GM04504 (cell line): ENCODE results near the gene PLA2R1.
"Not testable (repeated sequence)": the region's sequence is repeated elsewhere in the genome, so short reads cannot be mapped to it uniquely, and the experiment has no call there.

Source experiments
- DNase-seq: peaks from one replicate; pipeline ENCODE4 v3.0.0-alpha.2; 2012; ENCODE audit warnings: low read depth

The PLA2R1 gene

DNA sequence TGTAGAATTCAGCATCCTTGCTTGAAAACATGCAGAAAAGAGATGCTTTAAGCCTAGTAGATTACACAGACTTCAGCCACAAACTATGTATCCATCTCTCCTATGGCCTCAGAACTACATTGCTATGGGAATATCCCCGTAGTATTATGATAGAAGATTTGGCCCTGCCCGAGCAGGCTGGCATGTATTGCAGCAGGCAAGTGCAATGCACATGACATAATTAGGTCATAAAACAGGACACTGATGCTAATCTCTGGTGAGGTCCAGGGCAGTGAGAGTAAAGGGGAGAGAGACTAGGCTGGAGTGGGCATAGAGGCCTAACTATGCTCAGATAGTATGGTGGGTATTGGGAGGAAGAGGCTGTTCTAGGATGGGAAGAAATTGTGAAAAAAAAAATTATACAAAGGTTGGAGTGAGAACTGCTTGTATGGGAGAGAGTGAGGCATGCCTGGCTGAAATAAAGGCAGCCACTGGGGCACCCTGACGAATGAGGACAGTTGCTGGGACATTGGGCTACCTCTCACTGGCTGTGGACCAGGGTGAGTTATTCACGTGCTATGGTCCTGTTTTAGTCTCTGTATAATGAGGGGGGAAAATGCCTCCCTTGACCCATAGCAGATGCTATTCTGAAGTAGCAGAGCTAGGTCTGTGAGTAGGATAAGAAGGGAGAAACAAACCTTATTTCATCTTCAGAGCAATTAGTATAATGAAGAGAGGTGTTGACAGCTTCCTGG, 1.6 kb upstream of the PLA2R1 start:
- DNase-seq, result no peak

DNA sequence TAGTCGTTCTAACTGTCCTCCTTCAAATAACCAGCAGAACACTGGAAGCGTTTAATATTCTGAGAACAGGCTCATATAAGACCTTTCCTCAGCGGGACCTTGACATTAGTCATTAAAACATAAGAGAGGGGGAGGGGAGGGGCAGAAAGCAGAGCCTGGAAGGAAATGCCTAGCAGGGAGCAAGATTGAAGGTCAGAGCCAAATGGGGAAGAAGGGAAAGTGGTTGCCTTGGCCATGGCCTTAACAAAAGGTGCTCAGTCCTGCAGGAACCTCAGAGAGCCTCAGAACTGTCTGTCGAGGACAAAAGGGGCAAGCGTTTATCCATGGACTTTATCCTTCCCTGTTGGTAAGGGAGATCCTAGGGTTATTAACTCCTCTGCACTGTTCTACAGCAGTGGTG, 856 bp upstream of the PLA2R1 start:
- no peak for DNase-seq

DNA sequence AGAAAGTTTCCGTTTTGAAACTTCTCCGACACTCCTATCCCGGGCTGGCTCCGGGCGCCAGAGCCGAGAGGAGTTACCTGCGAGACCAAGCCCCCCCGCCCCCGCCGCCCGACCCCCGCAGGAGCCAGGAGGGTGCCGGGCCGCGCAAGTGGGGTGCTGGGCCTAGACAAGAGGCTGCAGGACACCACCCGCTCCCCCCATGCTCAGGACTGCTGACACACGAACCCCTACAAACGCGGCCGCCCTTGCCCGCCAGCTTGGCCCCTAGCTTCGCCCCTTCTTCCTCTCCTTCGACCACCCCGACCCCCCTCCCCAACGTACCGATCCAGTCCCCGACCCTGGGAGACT, 497 bp downstream of the PLA2R1 start:
- DNase-seq, result no peak

DNA sequence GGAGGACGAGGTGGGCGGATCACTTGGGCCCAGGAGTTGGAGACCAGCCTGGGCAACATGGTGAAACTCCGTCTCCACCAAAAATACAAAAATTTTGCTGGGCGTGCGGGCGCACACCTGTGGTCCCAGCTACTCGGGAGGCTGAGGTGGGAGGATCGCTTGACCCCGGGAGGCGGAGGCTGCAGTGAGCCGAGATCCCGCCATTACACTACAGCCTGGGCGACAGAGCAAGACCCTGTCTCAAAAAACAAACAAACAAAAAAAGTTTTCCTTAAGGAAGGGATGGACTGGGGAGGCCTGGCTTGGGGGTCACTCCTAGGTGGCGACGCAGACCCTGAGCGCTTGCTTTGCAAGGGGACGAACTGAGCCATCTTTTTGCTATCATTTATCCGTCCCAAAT, 882 bp downstream of the PLA2R1 start:
- no peak for DNase-seq

DNA sequence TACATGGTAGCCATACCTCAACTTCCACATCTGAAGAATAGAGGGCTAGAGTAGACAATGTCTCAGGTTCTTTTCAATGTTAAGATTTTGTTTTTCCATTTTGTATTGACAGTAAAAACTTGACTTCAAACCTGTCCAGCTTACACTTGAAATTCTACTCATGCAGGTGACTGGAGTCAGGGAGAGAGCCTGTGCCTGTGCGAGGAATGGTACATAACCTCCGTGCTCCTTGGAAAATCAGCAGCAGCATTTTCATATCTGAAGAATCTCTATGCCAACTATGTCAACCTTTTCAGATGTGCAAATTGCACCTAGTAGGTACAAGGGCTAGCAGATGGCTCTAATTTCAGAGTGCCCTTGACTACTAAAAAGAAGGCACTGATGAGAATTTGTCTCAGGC, 2.1 kb downstream of the PLA2R1 start:
- DNase-seq, result no peak

DNA sequence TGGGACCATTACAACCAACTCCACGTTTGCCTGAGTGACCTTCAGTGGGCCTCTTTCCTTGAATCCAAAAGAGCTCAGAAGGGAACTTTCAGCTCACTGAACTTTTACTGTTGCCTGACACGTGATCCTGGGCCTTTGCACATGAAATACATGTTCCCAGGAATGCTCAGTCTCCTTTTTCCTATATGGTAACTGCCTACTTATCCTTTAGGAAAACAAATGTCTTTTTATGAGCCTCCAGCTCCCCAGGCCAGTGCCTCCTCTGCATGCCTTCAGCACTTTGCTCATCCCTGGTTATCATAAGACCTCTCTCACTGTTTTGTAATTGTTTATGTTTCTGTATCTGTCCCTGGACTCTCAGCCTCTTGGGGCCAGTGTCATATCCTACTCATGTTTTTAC, 5.1 kb downstream of the PLA2R1 start:
- DNase-seq, result no peak

DNA sequence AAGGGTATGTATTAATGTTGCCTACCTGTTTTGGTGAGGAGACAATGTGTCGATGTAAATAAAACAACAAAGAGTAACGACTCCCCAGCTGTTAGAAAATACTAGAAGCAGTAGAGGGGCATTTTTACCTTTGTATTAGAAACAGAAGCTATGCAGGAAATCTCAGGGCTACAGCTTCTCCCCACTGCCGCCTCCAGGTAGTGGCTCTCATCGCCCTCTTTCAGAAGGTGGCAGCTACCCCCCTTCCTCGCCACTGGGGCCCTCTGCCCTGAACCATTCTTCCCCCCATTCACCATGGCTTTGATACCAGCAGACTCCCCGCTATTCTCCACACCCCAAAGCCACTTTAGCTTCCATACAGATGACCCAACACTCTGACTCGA, 6.7 kb downstream of the PLA2R1 start:
- DNase-seq, result no peak

DNA sequence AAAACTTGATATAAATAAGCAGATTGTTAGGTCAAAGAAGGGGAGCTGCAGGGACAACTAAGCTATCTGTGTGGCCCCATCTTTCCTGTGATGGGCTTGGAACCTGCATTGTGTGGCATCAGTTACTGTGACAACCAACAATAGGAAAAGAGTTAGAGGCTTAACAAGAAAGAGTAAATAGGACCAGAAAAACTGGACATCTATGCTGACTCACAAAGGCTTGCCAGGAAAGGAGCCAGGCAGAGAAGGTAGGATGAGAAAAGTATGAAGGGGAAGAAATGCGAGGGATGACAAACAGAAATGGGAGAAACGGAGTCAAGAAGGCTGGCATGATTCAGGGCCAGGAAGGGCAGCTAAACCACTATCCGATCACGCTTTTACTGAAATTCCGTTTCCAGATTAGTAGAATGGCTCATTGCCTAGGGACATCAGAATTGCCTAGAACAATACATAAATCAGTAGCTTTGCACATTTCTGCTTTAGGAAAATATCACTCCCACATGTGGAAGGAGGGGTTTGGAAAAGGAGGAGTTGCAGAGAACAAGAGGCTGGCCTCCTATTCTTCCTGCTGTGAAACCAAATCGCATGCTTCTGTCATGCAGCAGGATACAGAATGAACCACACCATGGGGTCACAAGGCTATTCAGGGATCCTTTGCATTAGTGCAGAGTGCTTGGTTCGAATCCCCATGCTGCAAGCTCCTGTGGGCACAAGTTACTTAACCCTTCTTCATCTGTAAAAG, 7.3 kb downstream of the PLA2R1 start:
- DNase-seq, result peak; percentile 38

DNA sequence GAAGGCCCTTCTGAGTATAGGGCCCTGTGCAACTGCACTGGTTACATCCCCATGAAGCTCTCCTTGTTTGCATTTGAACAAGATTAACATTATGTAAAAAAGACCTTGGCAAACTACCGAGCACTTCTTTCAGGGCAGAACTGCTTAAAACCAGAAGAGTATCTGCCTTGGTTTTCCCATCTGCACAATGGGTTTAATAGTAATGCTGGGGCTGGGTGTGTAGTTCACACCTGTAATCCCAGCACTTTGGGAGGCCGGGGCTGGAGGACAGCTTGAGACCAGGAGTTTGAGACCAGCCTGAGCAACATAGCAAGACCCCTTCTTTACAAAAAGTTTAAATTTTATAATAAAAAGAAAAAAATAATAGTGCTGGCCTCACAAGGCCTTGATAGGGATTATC, 8.5 kb downstream of the PLA2R1 start:
- no peak for DNase-seq

DNA sequence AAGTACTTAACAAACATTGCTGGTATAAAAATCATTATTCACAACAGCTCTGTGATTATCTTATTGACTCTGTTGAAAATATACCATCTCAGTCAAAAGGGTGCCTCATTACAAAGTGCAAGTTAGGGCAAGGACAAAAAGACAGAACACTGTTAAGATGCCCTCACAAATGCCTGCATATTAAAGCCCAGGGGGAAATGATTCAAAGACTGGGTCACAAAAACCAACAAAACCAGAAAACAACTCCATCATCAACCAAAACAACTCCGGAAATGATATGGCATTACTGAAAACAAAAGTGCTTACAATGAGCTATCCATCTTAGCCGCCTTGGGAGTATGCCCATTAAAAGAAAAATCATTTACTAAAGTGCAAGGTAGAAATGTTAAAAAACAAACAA, 9.9 kb downstream of the PLA2R1 start:
- DNase-seq, result no peak

DNA sequence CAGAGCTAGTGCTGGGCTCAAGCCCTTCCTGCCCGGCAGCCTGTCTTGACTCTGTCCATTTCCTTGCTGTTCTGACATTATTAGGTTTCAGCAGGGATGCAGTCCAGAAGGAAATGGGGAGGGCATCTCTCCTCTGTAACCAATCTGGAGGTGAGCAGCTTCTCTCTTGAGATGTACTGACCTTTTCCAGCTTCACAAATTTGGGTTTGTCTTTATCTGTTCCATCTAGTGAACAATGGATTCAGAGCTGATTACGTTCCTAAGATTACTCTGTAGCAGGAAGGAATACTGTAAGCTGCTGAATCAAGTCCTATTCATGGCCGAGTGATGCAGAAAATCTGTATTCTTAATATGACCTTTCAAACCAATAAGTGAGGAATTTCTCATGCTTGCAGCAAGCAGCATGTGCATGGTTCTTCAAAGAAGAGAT, 11.0 kb downstream of the PLA2R1 start:
- DNase-seq, result no peak

DNA sequence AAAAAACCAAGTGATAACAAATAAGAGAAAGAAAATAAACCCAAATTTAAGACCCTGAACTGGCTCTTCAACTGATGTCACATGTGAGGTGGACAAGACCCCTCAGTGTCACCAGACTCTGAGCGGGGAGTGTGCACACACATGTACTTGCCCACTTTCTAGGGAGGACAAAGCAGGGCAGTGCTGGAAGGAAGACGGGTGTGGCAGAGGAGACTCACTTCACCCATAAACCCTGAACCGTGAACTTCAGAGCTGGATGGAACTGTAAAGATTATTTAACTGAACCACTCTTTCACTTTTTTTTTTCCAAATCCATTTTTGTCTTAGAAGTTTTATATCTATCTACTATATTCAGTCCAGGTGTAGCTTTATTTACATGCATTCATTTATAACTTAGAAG, 12.3 kb downstream of the PLA2R1 start:
- no peak for DNase-seq

DNA sequence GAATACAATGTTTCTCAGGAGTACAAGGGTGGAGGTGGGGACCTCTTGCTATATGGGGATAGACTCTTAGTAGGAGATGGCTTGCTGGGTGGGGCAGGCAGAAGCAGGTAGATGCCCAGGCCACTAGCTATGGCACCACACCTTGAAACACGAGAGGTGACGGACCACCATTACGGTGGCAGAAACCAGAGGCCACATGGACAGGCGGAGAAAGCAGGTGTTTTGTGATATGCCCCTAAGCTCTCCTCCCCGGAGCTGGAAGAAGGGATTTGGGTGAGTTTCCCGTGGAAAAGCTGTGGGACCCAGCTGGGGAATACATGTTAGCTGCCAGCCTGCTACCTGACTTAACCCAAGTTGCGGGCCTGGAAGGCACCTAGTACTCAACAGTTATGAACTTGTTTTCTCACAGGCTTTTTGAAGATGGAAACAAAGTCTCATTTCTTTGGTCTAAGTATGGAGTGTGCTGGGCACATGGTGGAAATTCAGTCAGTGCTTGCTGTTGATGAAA, 16.7 kb downstream of the PLA2R1 start:
- DNase-seq, result no peak

DNA sequence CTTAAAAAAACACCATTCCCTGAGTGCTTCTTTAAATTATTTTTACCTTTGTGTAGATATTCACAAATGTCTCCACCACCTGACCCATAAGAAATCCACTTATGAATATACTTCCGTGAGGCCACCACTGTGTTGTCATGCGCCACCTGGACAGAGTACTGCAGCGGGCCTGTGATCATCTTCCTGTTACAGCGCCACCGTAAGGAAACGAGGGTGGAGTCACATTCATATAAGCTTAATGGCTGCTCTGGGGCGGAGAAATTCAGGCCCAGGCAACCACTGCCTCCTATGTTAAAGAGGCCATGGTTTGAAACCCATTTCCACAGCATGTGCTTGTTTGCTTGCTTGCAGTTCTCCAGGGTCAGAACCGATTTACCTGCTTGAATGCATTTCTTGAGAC, 17.7 kb downstream of the PLA2R1 start:
- no peak for DNase-seq

DNA sequence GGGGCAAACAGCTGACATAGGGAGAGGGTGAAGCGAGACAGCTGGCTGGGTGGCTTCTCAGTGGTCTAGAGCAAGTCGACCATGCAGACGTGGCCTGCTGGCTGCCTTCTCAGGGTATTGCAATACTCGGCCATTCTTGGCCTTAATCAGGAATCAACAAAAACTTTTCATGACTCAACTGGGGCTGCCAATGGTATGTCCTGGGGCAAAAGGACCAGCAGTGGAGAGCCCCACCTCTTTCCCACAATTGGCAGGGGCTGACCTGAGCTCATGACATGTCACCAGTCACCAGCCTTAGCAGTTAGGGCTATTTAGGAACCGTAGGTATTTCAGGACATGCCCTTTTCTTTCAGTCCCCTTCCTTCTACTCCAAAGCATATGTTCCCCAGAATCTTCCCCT, 19.1 kb downstream of the PLA2R1 start:
- no peak for DNase-seq

DNA sequence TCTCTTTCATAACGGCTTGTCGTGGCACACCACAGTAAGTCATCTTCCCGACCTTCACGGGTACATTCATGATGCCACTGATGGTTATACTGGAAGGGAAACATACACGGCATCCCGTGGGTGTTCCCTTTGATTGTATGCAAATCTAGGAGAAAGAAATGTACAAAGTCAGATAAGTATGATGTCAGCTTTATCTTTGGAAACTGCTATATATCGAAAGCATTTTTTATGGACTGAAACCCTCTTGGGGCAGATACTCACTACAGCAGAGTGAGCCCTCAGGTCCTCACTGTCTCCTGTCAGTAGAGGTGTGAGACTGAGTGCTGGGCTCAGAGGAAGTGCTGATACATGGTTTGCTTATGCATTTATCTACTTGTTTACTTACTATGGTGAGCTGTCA, 20.4 kb downstream of the PLA2R1 start:
- DNase-seq, result no peak

DNA sequence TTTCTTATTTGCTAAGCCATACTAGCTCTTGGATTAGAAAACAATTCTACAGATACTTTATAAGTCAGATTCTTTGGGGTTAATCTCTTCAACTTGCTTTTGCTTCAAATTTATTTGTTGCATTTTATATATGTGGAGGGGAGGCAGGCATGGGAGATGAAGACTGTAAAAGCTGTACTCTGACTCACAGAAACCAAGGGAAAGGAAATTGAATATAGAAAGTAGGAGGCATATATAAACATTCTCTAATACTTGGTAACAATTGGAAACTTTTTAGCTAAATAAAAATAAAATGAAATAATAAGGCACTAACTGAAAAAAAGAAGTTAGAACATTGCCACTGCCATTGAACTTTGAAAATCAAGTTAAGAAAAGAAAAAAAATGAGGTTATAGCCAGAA, 21.3 kb downstream of the PLA2R1 start:
- DNase-seq, result no peak

DNA sequence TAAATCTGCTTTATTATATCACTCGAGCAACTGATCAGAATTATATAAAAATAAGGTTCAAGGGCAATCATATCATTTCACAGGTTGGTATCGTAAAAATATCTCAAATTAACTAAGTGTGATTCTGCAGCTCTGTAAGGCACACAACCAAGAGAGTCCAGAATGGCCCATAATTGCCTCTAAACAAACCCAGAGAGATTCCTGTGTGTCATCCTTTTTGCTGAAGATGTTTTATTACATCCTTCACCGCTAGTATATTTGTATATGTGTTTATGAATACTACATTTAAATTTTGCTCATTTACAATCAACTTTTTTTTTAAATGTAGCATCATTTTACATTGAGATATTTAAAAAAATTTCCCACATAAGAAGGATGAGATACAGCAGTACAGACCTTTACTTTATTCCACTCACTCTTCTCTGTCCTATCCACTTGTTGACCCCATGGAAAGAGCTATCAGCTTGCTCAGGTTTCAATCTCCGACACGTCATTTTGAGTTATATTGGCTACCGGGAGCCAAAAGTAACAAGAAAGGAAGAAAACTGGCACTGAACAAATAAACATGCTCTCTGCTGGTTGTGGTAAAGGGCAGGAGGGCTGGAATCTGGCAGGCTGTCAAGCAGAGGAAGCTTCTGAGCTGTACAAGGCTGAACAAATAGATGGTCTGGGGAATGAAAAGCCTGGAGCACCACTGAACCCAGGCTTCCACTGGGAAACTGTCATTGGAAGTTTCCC, 23.1 kb downstream of the PLA2R1 start:
- DNase-seq, result no peak

DNA sequence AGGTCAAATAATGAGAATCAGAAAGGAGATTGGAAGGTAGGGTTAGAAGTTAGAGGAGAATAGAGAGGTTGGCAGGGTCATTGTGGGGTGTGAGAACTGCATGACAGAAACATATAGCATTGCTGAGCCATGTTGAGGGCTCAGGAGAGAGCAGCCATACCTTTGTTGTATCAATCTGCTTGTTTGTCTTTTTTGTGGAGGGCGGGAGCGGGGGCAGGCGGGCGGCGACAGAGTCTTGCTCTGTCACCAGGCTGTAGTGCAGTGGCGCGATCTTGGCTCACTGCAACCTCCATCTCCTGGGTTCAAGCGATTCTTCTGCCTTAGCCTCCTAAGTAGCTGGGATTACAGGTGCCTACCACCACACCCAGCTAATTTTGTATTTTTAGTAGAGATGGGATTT, 23.8 kb downstream of the PLA2R1 start:
- not testable (repeated sequence) for DNase-seq

DNA sequence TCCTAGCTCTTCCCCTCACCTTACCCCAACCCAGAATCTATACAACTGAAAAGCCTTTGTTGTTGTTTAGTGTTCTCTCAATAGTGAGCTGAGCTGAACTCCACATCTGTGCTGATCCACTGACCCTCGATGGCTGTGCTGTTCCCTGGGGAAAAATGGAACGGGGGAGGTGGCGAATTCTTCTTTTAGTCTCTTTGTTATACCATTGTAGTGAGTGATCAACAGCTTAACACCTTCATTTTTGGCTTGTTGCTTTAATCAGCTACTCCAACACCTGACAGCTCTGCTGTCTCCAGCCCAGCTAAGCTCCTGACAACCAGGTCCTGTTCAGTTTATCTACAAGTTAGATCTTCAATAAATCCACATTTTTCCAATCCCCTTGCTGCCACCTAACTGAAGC, 25.7 kb downstream of the PLA2R1 start:
- no peak for DNase-seq

DNA sequence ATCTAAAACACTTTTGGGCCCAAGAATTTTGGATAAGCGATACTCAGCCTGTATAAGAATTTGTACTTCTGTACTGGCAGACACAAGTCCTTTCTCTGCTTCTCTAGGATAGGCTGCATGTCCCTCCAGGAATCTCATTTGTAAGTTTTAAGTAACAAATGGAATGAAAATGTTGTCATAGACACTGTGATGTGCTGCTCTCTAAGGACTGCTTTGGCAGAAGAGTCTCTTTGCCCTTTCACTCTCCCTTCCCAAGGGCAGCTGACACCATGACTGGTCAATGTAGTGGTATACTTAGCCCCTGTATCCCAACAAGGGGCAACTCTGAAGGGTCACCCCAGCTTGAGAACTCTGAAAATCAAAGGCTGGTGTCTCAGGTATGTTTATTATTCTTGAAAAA, 27.3 kb downstream of the PLA2R1 start:
- no peak for DNase-seq

DNA sequence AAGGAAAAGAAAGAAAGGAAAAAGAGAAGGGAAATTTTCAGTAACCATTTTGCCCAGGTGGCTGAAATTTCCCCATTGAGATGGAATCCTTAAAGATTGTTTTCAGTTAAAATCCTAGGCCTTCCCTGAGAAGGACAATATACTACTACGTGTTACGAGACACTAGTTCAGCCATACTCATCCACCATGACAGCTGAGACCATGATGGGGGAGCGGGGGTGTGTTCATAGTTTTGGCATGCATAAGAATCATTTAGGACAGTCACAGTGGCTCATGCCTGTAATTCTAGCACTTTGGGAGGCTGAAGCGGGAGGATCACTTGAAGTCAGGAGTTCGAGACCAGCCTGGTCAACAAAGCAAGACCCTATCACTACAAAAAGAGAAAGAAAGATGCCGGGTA, 28.0 kb downstream of the PLA2R1 start:
- no peak for DNase-seq

DNA sequence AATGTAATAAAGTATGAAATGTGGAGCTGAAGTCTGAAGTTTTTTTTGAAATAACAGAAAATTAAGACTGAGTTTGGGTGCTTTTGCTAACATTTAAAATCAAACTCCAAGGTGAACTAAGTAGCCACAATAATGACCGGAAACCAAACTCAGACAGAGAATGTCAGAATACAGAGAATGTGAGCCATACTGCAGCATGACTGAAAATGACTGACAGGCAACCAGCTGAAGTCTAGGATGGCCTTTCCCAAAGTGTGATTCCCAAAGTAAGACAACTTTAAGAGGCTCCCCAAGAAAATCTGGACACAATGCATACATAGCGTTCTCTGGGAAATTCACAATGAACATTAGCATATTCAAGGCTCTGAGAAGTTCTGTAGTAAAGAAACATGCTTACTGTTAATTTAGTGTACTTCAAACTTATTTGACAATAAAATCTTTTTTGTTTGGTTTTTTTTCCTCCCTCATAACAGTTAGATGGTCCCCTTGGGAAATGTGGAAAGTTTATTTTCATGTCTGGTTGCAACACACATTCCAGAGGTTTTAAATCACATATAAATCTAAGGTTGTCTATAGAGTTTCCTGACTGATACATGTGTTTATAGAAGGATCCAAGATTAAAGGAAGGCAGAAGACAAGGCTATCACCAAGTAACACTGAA, 28.6 kb downstream of the PLA2R1 start:
- DNase-seq, result peak; percentile 53
